ENCODE data around the gene METRNL.

METRNL gene

DNA sequence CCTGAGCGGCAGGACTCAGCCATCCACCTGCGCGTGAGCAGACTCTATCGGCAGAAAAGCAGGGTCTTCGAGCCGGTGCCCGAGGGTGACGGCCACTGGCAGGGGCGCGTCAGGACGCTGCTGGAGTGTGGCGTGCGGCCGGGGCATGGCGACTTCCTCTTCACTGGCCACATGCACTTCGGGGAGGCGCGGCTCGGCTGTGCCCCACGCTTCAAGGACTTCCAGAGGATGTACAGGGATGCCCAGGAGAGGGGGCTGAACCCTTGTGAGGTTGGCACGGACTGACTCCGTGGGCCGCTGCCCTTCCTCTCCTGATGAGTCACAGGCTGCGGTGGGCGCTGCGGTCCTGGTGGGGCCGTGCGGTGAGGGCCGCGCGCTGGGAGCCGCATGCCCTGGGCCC, 14.9 kb downstream of the METRNL start:
- no peak for DNase-seq

DNA sequence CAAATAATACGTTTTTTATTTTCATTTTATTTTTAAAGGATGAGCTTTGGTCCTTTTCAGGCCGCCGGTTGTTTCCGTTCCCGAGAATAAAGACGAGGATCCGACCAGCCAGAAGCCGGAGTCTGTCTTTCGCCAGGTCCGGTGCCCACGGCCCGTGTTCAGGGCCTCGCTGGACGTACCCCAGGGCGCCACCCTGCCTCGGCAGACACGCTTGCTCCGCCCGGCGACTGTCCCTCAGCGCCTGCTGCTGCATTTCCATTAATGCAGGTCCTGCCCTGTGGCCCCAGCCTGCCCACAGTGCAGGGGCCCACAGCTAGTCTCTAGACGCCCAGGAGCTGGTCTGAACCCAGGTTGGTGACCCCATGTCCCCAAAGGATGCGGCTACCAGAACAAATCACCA, 15.6 kb downstream of the METRNL start:
- no peak for DNase-seq

DNA sequence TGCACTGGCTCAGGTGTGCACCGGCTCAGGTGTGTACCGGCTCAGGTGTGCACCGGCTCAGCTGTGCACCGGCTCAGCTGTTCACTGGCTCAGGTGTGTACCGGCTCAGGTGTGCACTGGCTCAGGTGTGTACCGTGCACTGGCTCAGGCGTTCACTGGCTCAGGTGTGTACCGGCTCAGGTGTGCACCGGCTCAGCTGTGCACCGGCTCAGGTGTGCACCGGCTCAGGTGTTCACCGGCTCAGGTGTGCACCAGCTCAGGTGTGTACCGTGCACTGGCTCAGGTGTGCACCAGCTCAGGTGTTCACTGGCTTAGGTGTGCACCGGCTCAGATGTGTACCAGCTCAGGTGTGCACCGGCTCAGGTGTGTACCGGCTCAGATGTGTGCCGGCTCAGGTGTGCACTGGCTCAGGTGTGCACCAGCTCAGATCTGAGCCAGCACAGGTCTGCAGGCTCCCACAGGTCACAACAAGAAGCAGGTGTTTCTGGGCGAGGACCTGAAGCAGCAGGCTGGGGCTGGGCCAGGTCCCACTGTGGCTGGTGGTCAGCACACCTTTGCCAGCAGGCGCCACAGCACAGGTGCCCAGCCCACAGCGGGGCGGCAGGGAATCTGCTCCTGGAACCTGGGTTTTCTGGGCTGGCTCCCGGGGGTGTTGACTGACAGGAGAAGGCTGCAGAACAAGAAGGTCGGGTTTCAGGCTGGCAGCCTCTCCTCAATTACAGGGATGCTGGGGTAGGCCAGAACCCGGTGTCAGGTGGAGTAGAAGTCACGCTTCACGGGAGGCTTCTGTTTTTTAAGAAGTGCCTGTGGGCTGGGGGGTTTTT, 17.2 kb downstream of the METRNL start:
- DNase-seq, result no peak

DNA sequence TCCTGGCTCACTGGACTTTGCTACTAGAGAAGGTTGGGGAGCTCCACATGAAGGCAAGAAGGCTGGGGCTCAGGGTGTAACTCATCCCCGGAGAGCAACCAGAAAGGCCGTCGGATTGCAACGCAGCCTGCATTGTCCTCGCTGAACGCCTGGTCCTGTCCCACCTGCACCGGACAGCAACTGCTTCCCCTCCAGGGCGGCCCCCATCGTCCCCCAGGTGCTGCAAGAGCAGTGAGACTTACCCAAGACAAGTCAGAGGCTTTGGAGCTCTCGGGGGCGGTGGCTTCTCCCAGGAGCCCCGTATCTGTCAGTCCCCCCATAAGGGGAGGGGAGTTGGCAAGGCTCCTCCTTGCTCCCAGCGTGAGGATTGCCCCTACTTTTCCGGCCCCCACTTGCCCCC, 18.4 kb downstream of the METRNL start:
- no peak for DNase-seq

DNA sequence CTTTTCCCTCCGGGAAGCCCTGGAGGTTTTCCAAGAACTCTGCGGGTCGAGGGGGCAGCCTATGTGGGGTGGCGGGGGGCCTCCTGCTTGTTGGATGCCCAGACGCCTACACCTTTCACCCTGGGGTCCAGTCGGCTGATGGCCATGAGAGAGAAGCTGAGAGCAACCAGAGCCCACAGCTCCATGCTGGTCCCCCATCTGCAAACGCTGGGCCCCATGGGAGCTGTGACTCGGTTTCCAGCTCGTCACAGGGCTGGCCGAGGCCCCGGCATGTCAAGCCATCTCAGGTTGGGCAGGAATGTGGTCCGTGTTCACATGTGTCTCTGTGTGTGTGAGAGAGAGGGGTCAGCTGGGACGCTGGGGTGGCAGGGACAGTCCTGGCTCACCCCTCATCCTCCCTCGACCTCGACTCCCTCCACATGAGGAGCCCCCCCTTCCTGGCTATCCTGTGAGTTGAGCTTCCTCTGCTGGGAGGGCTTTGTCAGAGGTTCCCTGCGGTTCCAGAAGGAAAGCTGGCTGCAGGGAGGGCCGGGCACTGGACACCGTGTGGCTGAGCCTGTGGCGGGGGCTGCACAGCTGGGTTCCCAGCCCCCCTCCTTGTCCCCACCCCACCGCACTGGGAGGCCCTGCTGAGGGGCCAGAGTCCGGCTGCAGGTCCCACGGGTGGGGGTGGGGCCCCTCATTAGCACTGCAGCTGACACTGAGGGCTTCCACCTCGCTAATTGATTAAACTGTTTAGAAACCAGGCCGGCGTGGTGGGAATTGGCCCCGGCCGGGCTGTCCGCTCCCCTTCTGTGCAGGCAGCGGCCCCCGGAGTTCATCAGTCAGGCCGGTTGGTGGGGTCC, 19.1 kb downstream of the METRNL start:
- no peak for DNase-seq

DNA sequence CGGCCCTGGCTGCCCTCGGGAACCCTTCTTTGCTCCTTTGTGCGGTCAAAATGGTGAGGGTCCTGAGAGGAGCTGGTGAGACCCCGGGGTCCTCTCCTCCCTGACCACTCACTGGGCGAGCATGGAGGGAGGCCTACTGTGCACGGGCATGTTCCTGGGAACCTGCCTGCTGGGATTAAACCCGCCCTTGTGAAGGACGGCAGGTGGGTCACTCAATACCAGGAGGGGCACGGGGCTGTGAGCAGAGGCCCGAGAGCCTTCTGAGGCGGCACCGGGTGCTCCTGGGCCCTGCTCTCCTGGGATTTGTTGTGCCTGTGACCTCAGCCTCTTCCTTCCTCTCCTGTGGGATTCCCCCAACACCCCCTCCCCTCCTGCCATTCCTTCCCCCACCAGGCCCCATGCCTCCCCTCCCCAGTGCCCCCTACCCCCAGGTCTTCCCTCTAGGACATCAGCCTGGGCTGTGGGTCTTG, 19.7 kb downstream of the METRNL start:
- DNase-seq, result no peak

DNA sequence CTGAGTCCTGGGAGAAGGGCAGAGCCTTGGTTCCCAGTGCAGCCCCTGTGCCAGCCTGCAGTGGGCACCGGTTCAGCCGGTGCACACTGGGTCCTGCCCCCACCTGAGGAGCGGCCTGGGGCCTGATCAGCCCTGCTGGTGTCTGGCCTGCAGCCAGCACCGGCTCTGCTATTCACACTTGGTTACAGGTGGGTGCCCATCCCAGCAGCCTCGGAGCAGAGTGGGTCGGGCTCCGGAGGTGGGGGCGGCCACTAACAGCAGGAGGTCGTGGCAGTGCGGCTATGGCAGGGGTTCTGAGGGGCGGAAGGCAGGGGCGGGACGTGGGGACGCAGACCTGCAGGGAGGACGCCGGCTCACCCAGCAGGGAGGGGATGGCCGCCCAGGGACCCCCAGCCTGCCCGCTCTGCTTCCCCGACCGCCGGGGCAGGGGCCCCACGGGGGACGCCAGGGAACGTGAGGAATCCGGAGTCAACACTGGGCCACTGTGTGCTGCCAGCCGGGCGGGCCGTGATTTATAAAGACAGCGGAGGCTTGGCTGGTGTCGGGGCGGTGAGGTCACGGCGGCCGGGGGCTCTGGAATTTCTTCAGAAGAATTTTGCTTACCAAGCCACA, 20.3 kb downstream of the METRNL start:
- DNase-seq, result no peak

DNA sequence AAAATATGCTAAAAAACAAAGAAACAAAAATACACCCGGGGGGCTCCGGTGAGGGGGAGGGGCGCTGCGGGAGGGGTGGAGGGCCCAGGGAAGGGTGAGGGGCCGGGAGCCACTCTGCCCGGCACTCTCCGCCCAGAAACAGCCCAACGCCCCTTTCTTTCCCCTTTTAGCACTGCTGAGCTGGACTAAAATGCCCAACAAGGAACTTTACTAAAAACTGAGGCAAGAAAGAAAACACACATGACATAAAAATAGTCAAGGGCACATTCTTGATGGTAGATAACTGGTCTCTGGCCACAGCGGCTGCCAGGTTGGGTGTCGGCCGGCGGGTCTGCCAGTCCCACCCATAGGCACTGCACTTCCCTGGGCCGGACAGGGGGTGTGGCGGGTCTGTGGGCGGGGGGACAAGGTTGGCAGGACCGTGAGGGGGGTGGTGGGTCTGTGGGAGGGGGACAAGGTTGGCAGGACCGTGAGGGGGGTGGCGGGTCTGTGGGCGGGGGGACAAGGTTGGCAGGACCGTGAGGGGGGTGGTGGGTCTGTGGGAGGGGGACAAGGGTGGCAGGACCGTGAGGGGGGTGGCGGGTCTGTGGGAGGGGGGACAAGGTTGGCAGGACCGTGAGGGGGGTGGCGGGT, 20.9 kb downstream of the METRNL start:
- DNase-seq, result no peak

DNA sequence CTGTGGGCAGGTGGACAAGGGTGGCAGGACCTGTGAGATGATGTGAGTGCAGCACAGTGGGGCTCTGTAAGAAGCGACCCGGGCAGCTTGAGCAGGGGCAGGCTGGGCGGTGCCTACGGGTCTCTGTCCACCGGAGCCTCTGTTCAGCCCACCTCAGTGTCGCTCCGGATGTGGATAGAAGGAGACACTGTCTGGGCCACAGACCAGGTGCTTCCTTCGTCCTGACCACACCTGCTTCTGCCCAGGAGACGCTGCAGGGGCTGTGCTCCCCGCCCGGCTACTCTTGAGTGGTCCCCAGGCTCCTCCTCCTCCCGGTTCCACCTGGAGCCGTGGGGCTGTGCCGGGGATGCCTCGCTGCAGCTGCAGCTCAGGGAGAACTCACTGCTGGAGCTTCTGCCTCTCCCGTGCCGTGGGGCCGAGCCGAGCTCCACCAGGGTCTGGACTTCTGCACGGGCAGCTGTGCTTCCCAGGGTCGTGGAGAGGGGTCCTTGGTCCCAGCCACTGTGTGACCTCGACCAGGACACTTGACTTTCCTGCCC, 21.5 kb downstream of the METRNL start:
- DNase-seq, result no peak

DNA sequence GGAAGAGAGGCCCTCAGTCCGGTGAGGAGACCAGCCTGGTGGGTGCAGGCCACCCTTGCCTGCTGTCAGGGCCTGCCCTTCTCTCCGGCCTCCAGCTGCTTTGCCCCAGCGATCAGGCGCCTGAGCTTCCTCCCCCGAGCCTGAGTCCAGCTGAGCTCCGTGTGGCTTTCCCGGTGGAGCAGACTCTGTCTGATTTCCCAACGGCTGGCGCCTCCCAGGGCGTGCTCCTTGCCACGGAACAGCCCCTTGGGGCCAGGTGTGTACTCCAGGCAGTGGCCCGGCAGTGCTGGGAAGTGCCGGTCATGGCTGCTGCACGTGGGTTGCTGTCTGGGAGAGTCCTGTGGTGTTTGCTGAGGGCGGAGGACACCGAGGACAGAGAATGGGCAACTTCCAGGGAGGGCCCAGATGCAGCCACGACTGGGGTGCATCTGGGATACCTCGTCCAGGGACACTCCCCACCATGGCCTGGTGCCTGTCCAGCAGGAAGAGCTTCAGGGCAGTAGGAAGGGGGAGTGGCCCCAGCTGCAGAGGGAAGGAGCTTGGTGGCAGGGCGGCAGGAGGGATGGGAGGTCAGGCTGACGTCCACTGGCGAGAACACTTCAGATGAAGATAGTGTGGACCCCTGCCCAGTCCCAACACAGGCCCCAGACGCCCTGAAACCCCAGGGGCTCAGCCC, 22.5 kb downstream of the METRNL start:
- no peak for DNase-seq

DNA sequence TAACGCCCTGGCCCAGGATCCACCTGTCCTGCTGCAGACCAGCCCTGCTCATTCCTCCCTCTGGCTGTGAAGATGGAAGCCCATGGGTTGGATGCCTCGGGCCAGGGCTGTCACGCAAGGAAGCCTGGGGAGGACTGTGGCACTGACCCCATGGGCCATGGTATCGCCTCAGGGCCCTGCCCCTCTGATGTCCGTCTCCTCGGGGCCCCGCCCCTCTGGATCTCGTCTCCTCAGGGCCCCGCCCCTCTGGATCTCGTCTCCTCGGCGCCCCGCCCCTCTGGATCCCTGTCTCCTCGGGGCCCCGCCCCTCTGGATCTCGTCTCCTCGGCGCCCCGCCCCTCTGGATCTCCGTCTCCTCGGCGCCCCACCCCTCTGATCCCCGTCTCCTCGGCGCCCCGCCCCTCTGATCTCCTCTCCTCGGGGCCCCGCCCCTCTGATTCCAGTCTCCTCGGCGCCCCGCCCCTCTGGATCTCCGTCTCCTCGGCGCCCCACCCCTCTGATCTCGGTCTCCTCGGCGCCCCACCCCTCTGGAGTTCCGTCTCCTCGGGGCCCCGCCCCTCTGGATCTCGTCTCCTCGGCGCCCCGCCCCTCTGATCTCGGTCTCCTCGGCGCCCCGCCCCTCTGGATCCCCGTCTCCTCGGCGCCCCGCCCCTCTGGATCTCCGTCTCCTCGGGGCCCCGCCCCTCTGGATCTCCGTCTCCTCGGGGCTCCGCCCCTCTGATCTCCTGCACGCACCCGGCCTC, 24.0 kb downstream of the METRNL start:
- no peak for DNase-seq

DNA sequence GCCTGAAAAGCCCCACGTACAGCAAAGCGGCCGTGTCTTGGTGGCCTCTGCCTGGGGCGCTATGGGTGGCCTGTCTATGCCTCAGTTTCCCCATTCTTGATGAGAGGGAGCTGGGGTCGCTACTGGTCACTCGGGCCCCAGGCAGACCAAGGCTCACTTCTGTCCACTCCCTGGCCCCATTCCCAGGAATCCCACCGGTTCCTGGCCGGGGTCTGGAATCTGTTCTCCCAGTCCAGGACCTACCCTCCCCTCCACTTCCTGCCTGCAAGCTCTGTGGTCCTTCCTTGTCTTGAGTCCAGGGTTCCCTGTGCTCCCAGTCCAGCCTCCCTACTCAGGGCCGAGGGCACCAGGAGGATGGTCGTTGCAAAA, 24.5 kb downstream of the METRNL start:
- DNase-seq, result no peak

DNA sequence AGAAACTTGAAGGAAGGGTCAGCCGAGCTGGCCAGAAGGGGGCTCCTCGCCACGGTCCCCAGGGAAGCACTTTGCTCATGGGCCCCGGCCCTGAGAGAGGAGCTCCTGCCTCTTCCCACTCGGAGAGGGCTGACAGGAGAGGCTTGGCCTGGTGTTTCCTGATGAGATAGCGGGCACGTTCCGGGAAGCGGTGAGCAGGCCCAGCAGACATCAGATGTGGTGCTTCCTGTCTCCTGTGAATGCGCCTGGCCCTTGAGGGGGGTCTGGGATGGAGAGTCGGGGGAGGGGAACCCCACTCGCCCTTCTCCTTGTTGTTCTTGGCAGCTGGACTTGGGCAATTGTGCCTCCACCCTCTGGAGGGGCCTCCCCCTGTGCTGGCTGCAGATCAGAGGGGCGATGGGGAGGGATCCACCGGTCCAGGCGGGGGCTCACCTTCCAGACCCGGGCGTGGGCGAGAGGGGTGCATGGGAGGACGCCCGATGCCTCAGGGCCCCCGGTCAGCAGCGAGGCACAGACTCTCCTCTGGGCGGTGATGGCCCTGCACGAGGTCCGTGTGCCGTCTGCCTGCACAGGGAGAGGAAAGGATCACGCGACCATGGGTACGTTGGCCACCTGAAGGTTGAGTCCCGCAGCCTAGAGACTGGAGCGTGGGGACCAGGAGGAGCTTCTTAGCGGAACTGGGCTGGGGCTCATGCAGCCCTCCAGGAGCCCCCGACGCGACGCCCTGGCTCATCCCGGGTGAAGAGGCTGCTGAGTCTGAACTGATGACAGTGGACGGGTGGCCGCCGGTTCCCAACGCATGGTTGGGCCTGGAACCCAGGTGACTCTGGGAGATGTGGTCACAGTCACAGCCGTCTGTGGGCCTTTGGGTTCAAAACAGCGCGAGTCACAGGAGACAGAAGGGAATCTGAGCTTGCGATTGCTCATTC, 25.4 kb downstream of the METRNL start:
- DNase-seq, result no peak

DNA sequence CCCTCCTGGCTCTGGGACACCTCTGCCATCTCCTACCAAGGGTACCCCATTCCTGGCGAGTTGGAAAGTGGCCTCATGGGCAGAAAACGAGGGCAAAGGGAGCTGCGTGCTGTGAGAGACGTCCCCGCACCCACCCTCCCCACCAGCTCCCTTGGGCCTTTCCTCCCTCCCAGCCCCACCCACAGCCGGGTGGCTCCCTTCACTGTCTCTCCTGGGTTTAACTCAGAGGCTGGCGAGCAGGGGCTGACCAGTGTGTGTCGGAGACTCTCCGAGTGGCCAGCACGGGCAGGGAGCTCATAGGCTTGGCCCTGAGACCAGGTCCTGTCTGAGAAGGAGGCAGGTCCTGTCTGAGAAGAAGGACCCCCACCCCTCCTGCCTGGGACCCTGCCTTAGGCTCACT, 26.1 kb downstream of the METRNL start:
- DNase-seq, result no peak

DNA sequence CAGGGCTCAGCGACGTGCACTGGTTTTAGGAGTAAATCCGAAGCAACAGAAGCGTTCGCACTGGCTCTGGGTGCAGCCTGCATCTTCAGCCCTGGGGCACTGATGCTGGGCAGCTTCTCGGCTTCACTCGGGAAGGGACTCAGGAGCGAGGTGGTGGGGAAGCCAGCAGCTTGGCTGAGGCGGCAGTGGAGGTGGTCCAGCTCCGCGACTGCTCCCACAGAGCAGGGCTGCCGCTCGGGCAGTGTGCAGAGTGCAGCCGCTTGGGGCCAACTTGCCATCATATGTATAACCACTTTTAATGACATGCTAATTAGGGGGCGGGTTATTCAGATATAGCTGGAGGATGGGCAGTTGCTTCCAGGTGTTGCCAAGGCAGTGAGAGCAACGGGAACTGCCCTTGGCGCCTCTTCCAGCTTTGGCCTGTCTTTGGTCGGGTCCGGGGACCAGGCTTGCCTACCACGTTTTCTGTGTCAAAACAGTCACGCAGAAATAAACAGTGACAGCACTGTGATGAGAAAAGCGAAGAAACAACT, 26.7 kb downstream of the METRNL start:
- no peak for DNase-seq

DNA sequence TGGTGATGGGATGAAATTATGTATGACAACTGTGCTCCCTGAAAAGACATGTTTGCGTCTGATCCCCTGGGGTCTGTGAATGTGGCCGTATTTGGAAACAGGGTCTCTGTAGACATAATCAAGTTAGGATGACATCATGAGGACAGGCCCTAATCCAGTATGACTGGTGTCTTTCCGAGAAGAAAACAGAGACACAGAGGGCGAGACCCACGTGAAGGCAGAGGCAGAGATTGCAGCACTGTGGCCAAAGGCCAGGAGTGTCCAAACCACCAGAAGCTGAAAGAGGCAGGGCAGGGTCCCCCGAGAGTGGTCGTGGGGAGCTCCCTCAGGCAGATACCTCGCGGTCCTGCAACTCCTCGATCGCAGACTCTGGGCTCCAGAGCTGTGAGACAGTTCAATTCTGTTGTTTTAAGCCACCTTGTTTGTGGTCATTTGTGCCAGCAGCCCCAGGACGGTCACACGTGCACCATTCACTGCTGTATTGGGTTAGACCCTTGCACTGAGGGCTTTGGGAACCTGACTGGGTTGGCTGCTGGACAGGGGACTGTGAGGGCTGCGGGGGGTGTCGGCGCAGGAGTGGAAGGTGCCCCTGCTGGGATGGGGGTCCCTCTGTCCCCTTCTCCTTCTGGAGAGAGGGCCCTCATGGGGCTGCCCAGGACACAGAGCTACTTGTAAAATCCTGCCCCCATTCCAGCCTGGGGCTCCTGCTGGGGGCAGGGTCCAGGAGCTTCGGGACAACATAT, 27.7 kb downstream of the METRNL start:
- DNase-seq, result no peak

DNA sequence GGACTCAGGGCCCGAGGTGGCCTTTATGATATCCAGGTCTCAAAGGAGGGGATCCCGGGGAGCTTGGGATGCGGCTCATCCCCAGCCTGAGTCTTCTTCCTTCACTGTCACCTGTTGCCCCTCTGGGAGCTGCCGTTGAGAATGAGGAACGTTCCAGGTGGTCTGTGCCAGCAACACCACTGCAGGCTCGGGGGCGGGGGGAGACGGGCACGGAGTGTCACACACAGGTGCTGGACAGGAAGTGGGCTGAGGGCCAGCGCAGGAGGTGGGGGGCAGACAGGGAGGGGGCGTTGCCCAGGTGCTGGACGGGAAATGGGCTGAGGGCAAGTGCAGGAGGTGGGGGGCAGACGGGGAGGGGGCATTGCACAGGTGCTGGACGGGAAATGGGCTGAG, 28.2 kb downstream of the METRNL start:
- DNase-seq, result no peak

DNA sequence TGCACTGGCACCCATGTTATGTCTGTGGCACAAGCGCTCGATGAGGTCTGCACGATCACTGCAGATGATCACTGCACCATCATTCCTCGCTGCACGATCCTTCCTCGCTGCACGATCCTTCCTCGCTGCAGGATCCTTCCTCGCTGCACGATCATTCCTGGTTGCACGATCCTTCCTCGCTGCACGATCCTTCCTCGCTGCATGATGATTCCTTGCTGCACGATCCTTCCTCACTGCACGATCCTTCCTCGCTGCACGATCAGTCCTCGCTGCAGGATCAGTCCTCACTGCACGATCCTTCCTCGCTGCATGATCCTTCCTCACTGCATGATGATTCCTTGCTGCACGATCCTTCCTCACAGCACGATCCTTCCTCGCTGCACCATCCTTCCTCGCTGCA, 29.3 kb downstream of the METRNL start:
- no peak for DNase-seq

DNA sequence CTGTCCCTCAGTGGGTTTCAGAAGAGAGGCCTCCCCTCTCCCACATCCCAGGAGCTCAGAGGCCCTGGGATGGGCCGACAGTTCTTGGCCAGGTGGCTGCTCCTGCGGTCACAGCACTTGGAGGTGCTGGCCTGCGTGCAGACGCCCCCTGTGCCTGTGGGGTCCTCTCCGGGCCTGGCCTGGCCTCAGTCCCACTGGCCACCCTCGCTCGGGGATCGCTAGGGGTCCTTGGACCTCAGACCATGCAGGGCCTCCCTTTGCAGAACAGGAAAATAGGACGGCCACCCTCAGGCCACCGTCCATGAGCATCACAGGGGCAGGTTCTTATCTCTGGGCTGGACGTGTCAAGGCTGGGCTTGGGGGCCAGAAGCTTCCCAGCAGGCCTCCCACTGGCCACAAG, 30.0 kb downstream of the METRNL start:
- no peak for DNase-seq

Measured in NCI-H446 (cell line).